ENCODE data around the gene CLIP2. TPM values are rescaled to one million over a fixed set of nuclear protein-coding genes. Genes with fewer than 3 reads are reported as not detected.

CLIP2 gene
- total RNA-seq, 1 experiment from 2014 or later: 26.2 TPM

DNA sequence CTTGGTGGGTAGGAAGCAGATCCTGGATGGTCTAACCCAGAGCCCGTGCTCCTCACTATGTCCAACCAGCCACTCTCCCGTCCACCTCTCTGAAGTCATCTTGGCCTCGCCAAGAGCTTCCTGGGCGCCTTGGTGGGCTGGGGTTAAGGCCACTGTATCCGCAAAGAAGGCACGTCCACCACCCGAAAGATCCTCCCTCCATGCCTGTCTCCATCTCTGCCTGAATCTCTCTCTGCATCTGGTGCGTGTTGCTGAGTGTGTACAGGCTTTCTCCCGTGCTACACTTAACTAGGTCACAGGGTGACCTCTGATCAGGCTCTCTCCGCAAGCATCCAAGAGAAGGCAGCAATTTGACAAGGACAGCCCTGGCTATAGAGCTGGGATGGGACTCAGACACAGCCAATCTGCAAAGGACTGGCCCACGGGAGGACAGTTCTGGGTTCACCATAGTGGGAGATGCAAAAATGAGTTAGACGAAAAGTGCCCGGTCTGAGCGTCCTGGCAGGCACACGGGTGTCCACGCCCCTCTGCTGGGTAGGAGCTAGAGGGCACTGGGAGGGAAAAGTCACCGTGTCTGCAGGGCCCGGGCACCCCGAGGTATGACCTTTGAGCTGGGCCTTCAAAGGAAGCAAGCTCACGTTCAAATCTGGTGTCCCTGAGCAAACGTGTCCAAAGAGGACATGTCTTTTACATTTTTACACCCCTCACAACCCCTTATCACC is 25.6 kb upstream of the CLIP2 start:
- H3K27me3 ChIP-seq (ENCODE audit: low read length): no peaks in the 10 kb centered on the region
- H2AFZ ChIP-seq (ENCODE audit: low read length): no peak overlapping the region
- no peaks in the 10 kb centered on the region for H3K9me3 ChIP-seq (ENCODE audit: low read length)
- no peak overlapping the region for H3K4me3 ChIP-seq (ENCODE audit: low read length)
- no peak overlapping the region for H3K4me2 ChIP-seq (ENCODE audit: low read length)
- H3K27ac ChIP-seq (ENCODE audit: low read length): no peak overlapping the region
- no peaks in the 10 kb centered on the region for H3K36me3 ChIP-seq (ENCODE audit: low read depth, low read length)
- H3K79me2 ChIP-seq (ENCODE audit: low read length): no peaks in the 10 kb centered on the region
- TF ChIP-seq EZH2 (IDR thresholded peaks at IDR 0.05; ENCODE audit: low read length, unreplicated experiment): no peak
- TF ChIP-seq EZH2phosphoT487 (IDR thresholded peaks at IDR 0.05; ENCODE audit: borderline replicate concordance, low read length): no peak
- TF ChIP-seq, protein P1, sequence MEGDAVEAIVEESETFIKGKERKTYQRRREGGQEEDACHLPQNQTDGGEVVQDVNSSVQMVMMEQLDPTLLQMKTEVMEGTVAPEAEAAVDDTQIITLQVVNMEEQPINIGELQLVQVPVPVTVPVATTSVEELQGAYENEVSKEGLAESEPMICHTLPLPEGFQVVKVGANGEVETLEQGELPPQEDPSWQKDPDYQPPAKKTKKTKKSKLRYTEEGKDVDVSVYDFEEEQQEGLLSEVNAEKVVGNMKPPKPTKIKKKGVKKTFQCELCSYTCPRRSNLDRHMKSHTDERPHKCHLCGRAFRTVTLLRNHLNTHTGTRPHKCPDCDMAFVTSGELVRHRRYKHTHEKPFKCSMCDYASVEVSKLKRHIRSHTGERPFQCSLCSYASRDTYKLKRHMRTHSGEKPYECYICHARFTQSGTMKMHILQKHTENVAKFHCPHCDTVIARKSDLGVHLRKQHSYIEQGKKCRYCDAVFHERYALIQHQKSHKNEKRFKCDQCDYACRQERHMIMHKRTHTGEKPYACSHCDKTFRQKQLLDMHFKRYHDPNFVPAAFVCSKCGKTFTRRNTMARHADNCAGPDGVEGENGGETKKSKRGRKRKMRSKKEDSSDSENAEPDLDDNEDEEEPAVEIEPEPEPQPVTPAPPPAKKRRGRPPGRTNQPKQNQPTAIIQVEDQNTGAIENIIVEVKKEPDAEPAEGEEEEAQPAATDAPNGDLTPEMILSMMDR (conservative IDR thresholded peaks at IDR 0.05; ENCODE audit: low read depth, low read length): no peak
- no peak for ATAC-seq
- H4K20me1 ChIP-seq (ENCODE audit: low read length): no peaks in the 10 kb centered on the region
- no peaks in the 10 kb centered on the region for H3F3A ChIP-seq (ENCODE audit: low read length, unreplicated experiment)
- H3K9me2 ChIP-seq (replicated peaks; ENCODE audit: low read length): no peaks in the 10 kb centered on the region
- CTCF ChIA-PET: no interaction called here
- no peak overlapping the region for H3K9ac ChIP-seq (ENCODE audit: low read length)
- no TSS peak for BruUV-seq (replicated peaks)
- no peak for DNase-seq
- no peaks in the 10 kb centered on the region for H3K4me1 ChIP-seq (ENCODE audit: insufficient read depth, low read length)
- POLR2A ChIA-PET (ENCODE audit: unreplicated experiment): interaction anchor here (0.6 kb wide), 1 partner anchor 212 kb away, joined by 3 read pairs; no protein-coding TSS in a partner anchor
- intact Hi-C loops (cut with micrococcal nuclease): no loop called here

GRCh38 chr7:74266191-74266963 is 22.8 kb upstream of the CLIP2 start:
- Histone ChIP-seq H3K9me2 (replicated peaks; ENCODE audit: low read length) (no peaks in the 10 kb centered on the region), H3K27ac (ENCODE audit: low read length) (no peak overlapping the region), H3K36me3 (ENCODE audit: low read depth, low read length) (no peaks in the 10 kb centered on the region), H3K4me3 (ENCODE audit: low read length) (no peak overlapping the region), H4K20me1 (ENCODE audit: low read length) (no peaks in the 10 kb centered on the region), H3K9me3 (ENCODE audit: low read length) (no peaks in the 10 kb centered on the region), H3K79me2 (ENCODE audit: low read length) (no peaks in the 10 kb centered on the region), H3K9ac (ENCODE audit: low read length) (no peak overlapping the region), H3K4me1 (ENCODE audit: insufficient read depth, low read length) (no peaks in the 10 kb centered on the region), H3F3A (ENCODE audit: low read length, unreplicated experiment) (no peaks in the 10 kb centered on the region), H2AFZ (ENCODE audit: low read length) (no peak overlapping the region), H3K27me3 (ENCODE audit: low read length) (no peaks in the 10 kb centered on the region), H3K4me2 (ENCODE audit: low read length) (no peak overlapping the region)
- CTCF ChIA-PET: no interaction called here
- POLR2A ChIA-PET (ENCODE audit: unreplicated experiment): no interaction called here
- intact Hi-C loops (cut with micrococcal nuclease): loop anchor here (5.0 kb wide), 1 partner anchor 59 kb away; no protein-coding TSS in a partner anchor
- no peak for TF ChIP-seq EZH2 (IDR thresholded peaks at IDR 0.05; ENCODE audit: low read length, unreplicated experiment)
- TF ChIP-seq, protein P1 (conservative IDR thresholded peaks at IDR 0.05; ENCODE audit: low read depth, low read length): no peak
- no peak for TF ChIP-seq EZH2phosphoT487 (IDR thresholded peaks at IDR 0.05; ENCODE audit: borderline replicate concordance, low read length)
- ATAC-seq (no peak), DNase-seq (no peak)
- no TSS peak for BruUV-seq (replicated peaks)

All from PC-3 (cell line).